Measurements from ENCODE around the gene OSTN. TPM values are rescaled to one million over a fixed set of nuclear protein-coding genes. Genes with fewer than 3 reads are reported as not detected.

The OSTN gene
- total and polyA plus RNA-seq, 9 donors, result 0.02 to 0.43 (median 0.27) TPM; not detected in 5

DNA sequence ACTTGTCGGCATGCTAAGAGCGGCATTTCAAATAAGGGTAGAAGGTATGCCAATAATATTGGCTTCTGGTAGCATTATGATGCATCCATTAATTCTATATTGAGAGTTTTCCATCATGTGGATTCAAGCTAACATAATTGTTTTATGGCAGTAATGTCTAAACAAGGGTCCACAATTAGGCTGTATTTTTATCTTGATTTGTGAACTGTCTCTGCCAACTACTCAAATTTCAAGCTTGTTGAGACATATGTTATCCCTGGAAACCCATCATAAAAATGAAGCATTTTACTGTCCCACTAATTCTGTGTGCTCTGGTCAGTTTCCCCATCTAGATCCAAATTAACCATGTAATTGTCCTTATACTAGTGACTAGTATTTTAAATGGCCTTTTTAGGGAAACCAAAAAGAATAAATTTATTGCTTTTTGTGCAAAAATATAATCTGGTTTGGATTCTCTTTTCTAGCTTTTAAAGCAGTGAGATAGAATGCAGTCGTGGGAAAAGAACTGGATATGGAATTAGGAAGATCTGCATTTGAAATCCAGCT, 1.2 kb upstream of the OSTN start:
- 59 to 72% (median 68%) methylated on average over 3 of the region's 3 CpGs for WGBS, 3 donors
- intact Hi-C loops (cut with DNase I), result no loop called here
- TF ChIP-seq POLR2A (IDR thresholded peaks at IDR 0.05), result no peak
- TF ChIP-seq, protein P1, sequence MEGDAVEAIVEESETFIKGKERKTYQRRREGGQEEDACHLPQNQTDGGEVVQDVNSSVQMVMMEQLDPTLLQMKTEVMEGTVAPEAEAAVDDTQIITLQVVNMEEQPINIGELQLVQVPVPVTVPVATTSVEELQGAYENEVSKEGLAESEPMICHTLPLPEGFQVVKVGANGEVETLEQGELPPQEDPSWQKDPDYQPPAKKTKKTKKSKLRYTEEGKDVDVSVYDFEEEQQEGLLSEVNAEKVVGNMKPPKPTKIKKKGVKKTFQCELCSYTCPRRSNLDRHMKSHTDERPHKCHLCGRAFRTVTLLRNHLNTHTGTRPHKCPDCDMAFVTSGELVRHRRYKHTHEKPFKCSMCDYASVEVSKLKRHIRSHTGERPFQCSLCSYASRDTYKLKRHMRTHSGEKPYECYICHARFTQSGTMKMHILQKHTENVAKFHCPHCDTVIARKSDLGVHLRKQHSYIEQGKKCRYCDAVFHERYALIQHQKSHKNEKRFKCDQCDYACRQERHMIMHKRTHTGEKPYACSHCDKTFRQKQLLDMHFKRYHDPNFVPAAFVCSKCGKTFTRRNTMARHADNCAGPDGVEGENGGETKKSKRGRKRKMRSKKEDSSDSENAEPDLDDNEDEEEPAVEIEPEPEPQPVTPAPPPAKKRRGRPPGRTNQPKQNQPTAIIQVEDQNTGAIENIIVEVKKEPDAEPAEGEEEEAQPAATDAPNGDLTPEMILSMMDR (IDR thresholded peaks at IDR 0.05), result no peak
- no peak for TF ChIP-seq EP300 (IDR thresholded peaks at IDR 0.05)
- Histone ChIP-seq H3K4me3 (no peak overlapping the region), H3K27ac (no peak overlapping the region), H3K4me1 (ENCODE audit: insufficient read depth) (no peaks in the 10 kb centered on the region), H3K27me3 (no peaks in the 10 kb centered on the region), H3K36me3 (no peaks in the 10 kb centered on the region), H3K9me3 (no peaks in the 10 kb centered on the region)
- no peak for DNase-seq

- Histone ChIP-seq H3K27me3 (no peaks in the 10 kb centered on the region), H3K36me3 (no peaks in the 10 kb centered on the region), H3K4me3 (no peak overlapping the region), H3K9me3 (no peaks in the 10 kb centered on the region), H3K4me1 (ENCODE audit: insufficient read depth) (no peaks in the 10 kb centered on the region), H3K27ac (no peak overlapping the region)
- WGBS, 3 donors, result 41 to 51% (median 43%) methylated on average over 5 of the region's 5 CpGs
- intact Hi-C loops (cut with DNase I), result no loop called here
- TF ChIP-seq, protein P1 (IDR thresholded peaks at IDR 0.05), result no peak
- TF ChIP-seq POLR2A (IDR thresholded peaks at IDR 0.05) (no peak), EP300 (IDR thresholded peaks at IDR 0.05) (no peak)
- DNase-seq, result no peak
Measured at GRCh38 chr3:191198480-191198879, 561 bp upstream of the OSTN start.

DNA sequence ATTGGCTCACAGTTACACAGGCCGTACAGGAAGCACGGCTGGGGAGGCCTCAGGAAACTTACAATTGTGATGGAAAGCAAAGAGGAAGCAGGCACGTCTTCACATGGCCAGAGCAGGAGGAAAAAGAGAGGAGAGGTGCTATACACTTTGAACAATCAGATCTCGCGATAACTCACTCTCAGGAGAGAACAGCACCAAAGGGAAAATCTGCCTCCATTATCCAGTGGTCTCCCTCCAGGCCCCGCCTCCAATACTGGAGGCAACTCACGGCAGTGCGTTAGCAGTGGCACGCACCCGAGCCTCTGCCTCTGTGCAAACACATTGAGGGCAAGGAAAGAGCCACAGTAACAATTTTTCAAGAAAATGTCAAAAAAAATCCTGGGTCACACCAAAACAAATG, 11.0 kb downstream of the OSTN start:
- Histone ChIP-seq H3K4me1 (ENCODE audit: insufficient read depth) (no peaks in the 10 kb centered on the region), H3K27me3 (no peaks in the 10 kb centered on the region), H3K9me3 (no peaks in the 10 kb centered on the region), H3K27ac (no peak overlapping the region), H3K4me3 (no peak overlapping the region), H3K36me3 (no peaks in the 10 kb centered on the region)
- intact Hi-C loops (cut with DNase I), result no loop called here
- WGBS, 3 donors, result 93 to 94% (median 93%) methylated on average over 10 of the region's 10 CpGs
- TF ChIP-seq, protein P1 (IDR thresholded peaks at IDR 0.05), result no peak
- TF ChIP-seq POLR2A (IDR thresholded peaks at IDR 0.05) (no peak), EP300 (IDR thresholded peaks at IDR 0.05) (no peak)
- DNase-seq, result no peak

DNA sequence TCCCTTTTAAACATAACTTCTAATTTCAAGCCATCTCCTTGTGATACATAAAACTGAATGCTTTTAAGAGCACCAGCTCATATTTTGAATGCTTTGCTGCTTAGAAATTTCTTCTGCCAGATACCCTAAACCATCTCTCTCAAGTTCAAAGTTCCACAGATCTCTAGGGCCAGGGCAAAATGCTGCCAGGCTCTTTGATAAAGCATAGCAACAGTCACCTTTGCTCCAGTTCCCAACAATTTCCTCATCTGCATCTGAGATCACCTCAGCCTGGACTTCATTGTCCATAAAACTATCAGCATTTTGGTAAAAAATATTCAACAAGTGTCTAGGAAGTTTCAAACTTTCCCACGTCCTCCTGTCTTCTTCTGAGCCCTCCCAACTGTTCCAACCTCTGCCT, 17.5 kb downstream of the OSTN start:
- WGBS, 3 donors, result 57 to 65% (median 58%) methylated on average over 1 of the region's 1 CpG

More for the DNA sequence above, 17.5 kb downstream of the OSTN start:
- no peak for DNase-seq
- H3K9me3 ChIP-seq, result no peaks in the 10 kb centered on the region
- H3K4me1 ChIP-seq (ENCODE audit: insufficient read depth), result no peaks in the 10 kb centered on the region
- TF ChIP-seq, protein P1 (IDR thresholded peaks at IDR 0.05), result no peak
- TF ChIP-seq POLR2A (IDR thresholded peaks at IDR 0.05) (no peak), EP300 (IDR thresholded peaks at IDR 0.05) (no peak)
- no peaks in the 10 kb centered on the region for H3K36me3 ChIP-seq
- H3K27ac ChIP-seq, result no peak overlapping the region
- H3K27me3 ChIP-seq, result no peaks in the 10 kb centered on the region
- intact Hi-C loops (cut with DNase I), result no loop called here
- H3K4me3 ChIP-seq, result no peak overlapping the region

Measured in ovary (tissue), 9 donors.